GM19239 (cell line): ENCODE data around the gene MLLT10.
"Not testable (repeated sequence)": the region's sequence is repeated elsewhere in the genome, so short reads cannot be mapped to it uniquely, and the experiment has no call there.

ENCODE experiments used
- DNase-seq: peaks from one replicate; pipeline ENCODE4 v3.0.0; 2011; ENCODE audit warnings: low spot score; ENCODE audit not compliant: insufficient read length
- FAIRE-seq: peaks from 2 replicates; lab custom pipeline; 2011; peaks lifted over from hg19 to GRCh38; lab: Jason Lieb, UNC

Gene MLLT10

GRCh38 chr10:21624951-21625350 lies 90.9 kb downstream of the MLLT10 start:
- FAIRE-seq (no peak), DNase-seq (no peak)

GRCh38 chr10:21625623-21626229 lies 91.7 kb downstream of the MLLT10 start:
- no peak for FAIRE-seq
- no peak for DNase-seq

GRCh38 chr10:21626457-21627161 lies 92.6 kb downstream of the MLLT10 start:
- FAIRE-seq (peak; percentile 58), DNase-seq (no peak)

GRCh38 chr10:21627331-21627730 lies 93.3 kb downstream of the MLLT10 start:
- FAIRE-seq (no peak), DNase-seq (no peak)

GRCh38 chr10:21628023-21628422 lies 94.0 kb downstream of the MLLT10 start:
- DNase-seq, result no peak
- no peak for FAIRE-seq

- FAIRE-seq, DNase-seq: not testable (repeated sequence)
These were observed 94.6 kb downstream of the MLLT10 start for GRCh38 chr10:21628645-21629044.

GRCh38 chr10:21634599-21635365 lies 100.8 kb downstream of the MLLT10 start:
- FAIRE-seq (peak; percentile 64), DNase-seq (no peak)

- FAIRE-seq, result peak; percentile 11
These were observed 103.8 kb downstream of the MLLT10 start for GRCh38 chr10:21637795-21638194.

GRCh38 chr10:21638681-21639080 lies 104.6 kb downstream of the MLLT10 start:
- peak; percentile 33 for FAIRE-seq
- no peak for DNase-seq

More at GRCh38 chr10:21637795-21638194, 103.8 kb downstream of the MLLT10 start:
- DNase-seq, result no peak

GRCh38 chr10:21648040-21648439 lies 114.0 kb downstream of the MLLT10 start:
- FAIRE-seq, result peak; percentile 31
- no peak for DNase-seq

GRCh38 chr10:21649454-21649872 lies 115.4 kb downstream of the MLLT10 start:
- FAIRE-seq (no peak), DNase-seq (no peak)

- DNase-seq (no peak), FAIRE-seq (peak; percentile 14)
These were observed 116.3 kb downstream of the MLLT10 start for GRCh38 chr10:21650353-21650752.

- FAIRE-seq (no peak), DNase-seq (no peak)
These were observed 121.2 kb downstream of the MLLT10 start for GRCh38 chr10:21655236-21655635.

GRCh38 chr10:21655687-21656086 lies 121.7 kb downstream of the MLLT10 start:
- DNase-seq (no peak), FAIRE-seq (no peak)

- DNase-seq, result no peak
These were observed 127.1 kb downstream of the MLLT10 start for GRCh38 chr10:21661087-21661486.

GRCh38 chr10:21661935-21662334 lies 127.9 kb downstream of the MLLT10 start:
- DNase-seq (no peak), FAIRE-seq (no peak)

More at GRCh38 chr10:21661087-21661486, 127.1 kb downstream of the MLLT10 start:
- FAIRE-seq, result peak; percentile 51

- DNase-seq, result no peak
- FAIRE-seq, result no peak
These were observed 128.6 kb downstream of the MLLT10 start for GRCh38 chr10:21662635-21663034.

GRCh38 chr10:21668831-21669230 lies 134.8 kb downstream of the MLLT10 start:
- no peak for DNase-seq
- FAIRE-seq, result no peak

- no peak for DNase-seq
- peak; percentile 78 for FAIRE-seq
These were observed 136.4 kb downstream of the MLLT10 start for GRCh38 chr10:21670391-21670790.

GRCh38 chr10:21673668-21674067 lies 139.6 kb downstream of the MLLT10 start:
- FAIRE-seq, result peak; percentile 4
- DNase-seq, result no peak
